ENCODE data around the gene SSC4D.
A peak's percentile ranks its signal among the peaks of the same experiment; 100 is the strongest.
"Not testable (repeated sequence)": the region's sequence is repeated elsewhere in the genome, so short reads cannot be mapped to it uniquely, and the experiment has no call there.

Gene SSC4D

DNA sequence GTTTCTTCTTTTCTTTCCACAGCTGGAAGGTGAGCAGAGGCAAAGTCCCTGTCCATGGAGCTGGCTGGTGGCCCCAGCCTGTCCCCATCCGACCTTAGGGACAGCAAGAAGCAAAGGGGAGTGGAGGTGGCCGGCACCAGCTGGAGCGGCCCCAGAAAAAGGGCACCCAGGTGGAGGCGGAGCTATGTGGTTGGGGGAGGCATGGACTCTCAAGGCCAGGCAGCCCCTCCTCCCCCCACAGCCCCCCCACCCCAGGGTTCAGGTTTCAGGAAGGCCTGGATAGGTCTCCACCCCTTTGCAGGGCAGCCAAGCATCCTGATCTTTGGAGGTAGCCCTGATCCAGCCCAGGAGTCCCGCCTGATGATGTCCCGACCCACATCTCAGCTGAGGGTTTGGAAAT is at the start of gene SSC4D:
Gene SSC4D, minus strand, starts transcription at position 161 of the 400 bp plus-strand sequence. CDS start 5,258 bp downstream, outside the sequence.
- peak; percentile 21 for DNase-seq (ENCODE audit: low read depth)

DNA sequence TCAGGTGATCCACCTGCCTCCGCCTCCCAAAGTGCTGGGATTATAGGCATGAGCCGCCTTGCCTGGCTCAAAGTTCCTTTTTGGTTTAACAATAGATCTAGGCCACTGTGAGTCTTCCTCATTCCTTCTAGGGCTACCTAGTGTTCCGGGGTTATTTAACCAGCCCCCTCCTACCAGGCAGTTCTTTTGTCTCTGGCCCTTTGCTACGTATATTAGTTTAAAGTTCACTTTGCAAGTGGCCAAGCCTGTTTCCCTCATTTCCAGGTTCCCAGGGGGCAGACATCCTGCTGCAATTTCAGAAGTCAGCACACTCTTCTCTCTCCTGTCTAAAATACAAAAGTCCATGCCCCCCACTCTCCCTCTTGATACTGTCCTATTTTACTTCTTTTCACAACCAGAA is 49.0 kb upstream of the SSC4D start:
- not testable (repeated sequence) for DNase-seq (ENCODE audit: low read depth)

DNA sequence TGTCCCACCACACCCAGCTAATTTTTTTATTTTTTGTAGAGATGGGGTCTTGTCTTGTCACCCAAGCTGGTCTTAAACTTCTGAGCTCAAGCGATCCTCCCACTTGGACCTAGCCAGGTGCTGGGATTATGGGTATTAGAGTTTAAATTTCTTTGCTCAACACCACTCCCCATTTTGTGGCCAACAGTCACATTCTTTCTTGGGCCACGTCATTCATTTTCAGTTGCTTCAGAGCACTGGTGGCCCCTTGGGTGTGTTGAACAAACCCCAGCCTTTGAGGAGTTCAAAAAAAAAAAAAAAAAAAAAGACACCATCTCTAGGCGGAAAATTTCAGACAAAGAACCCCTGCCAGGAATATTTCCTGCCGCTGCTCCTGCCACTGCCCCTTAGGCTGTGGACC is 47.5 kb upstream of the SSC4D start:
- not testable (repeated sequence) for DNase-seq (ENCODE audit: low read depth)

DNA sequence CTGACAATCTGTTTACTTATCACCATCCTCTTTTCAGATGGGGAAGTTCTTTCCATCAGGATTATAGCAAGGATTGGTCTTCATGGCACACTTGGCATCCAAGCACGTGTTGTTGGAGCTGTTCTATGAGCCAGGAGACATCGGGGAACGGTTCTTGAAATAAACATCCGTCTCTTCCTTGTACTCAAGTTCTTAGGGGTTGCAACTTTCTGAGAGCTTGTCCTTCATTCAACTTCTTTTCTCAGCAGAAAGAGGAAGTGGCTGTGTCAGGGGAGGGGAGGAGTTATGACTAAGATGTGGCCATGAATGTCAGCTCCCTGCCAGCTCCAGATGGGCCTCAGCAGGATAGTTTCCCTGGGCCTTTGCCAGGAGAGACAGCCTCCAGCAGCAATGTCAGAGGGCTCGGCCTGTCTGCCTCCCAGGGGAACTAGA is 36.1 kb upstream of the SSC4D start:
- peak; percentile 73 for DNase-seq (ENCODE audit: low read depth)

DNA sequence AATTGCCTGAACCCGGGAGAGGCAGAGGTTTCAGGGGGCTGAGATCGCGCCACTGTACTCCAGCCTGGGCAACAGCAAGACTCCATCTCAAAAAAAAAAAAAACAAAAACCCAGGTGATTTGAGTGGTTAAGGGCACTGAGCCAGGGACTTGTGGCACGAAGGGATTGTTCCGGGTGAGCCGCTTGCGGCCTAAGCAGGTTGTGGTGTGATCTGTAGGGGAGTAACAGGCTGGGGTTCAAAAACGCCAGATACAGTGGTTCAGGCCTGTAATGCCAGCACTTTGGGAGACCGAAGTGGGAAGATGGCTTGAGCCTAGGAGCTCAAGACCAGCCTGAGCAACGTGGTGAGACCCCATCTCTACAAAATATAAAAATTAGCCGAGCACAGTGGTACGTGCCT is 34.3 kb upstream of the SSC4D start:
- not testable (repeated sequence) for DNase-seq (ENCODE audit: low read depth)

DNA sequence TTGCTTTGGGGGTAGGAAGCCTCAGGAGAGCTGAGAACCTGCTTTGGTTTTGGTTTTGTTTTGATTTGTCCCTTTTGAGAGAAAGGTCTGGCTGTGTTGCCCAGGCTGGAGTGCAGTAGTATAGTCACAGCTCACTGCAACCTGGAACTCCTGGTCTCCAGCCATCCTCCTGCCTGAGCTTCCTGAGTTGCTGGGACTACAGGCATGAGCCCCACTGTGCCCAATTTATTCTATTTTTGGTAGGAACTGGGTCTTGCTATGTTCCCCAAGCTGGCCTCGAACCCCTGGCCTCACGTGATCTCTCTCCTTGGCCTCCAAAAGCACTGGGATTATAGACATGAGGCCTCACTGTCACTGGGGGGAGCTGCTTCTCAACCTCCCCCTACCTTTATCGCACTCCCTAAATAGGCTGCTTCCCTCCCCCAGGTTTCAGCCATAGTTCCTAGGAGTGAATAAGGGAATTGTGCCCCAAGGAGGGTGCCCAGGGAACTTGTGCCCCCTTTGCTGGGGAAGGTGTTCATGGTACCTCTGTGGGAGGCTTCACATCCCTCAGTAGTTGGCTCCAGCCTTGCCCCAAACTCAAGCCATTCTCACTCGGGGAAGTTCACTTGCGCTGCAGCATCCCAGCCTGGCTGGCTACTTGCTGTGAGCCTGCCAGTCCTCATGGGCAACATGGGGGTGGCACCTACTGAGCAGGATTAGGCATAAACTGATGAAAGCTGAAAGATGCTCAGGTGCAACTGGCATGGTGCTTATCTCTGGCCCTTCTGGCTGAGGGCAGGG is 33.4 kb upstream of the SSC4D start:
- not testable (repeated sequence) for DNase-seq (ENCODE audit: low read depth)

DNA sequence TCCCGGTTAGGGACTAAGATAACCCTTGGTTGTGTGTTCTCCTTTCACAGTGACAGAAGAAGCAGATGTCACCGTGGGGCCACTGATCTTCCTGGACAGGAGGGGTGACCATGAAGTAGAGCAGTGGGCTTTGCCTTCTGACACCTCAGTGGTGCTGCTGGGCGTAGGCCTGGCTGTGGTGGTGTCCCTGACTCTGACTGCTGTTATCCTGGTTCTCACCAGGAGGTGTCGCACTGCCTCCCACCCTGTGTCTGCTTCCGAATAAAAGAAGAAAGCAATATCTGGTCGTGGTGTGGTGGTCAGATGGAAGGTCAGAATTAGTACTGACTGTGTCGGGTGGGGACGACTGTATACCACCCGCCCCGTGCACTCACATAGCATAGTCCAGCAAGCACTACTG is 32.3 kb upstream of the SSC4D start:
- DNase-seq (ENCODE audit: low read depth), result not testable (repeated sequence)

DNA sequence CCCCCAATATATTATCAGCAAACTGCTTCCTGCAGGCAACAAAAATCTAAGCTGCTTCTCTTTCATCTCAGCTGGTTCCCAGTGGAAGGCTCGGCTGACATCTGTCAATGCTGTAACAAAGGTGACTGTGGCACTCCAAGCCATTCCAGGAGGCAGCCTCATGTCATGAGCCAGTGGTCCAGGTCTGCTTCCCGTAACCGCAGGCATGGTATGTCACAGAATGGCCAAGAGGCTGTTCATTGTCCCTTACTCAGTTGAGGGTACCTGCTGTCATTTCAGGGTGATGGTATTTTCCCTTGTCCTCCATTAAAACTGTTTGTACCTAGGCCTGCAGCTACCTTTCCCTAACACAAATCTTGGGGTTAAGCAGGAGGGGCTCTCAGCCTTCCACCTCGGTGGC is 30.9 kb upstream of the SSC4D start:
- DNase-seq (ENCODE audit: low read depth), result not testable (repeated sequence)

DNA sequence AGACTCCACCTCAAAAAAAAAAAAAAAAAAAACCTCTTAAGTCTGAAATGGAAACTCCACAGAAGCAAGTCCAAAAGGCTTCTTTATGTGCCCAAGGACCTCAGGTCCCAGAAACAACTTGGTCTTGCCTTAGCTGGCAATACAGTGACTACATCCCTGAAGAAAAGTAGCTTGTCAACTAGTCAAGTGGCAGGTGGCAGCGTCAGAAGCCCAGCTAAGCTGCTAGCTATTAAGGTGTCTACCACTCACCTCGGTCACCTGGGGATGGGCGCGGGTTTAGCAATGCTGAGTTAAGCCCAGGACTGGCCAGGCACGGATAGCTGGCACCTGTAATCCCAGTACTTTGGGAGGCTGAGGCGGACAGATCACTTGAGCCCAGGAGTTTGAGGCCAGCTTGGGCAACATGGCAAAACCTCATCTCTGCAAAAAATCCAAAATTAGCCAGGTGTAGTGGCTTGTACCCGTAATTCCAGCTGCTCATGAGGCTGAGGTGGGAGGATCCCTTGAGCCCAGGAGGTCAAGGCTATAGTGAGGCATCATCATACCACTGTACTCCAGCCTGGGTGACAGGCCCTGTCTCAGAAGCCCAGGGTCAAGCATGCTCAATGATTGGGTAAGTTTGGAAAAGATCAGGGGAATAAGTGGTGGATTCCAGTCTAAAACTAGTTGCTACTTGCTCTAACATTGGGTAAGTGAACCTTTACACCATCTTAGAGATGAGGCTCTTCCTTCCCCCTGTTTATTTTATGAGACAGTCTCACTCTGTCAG is 29.8 kb upstream of the SSC4D start:
- not testable (repeated sequence) for DNase-seq (ENCODE audit: low read depth)

DNA sequence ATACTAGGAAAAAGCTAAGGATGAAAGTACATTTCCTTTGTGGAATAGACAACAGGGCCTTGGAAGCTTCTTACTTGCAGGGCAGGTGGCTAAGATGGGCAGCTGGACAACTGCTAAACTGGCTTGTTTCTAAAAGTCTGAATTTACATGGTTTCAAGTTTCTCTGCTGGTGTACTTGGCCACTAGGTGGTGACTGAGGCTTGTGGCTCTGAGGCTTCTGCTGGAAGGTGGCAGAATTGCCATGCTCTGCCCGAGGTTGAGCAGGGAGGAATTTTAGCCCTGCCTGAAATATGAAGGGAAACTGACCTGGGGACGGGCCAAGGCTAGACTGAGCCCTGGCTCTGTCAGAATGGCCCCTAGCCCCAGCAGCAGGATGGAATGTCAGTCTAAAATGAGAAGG is 28.4 kb upstream of the SSC4D start:
- DNase-seq (ENCODE audit: low read depth), result peak; percentile 78

DNA sequence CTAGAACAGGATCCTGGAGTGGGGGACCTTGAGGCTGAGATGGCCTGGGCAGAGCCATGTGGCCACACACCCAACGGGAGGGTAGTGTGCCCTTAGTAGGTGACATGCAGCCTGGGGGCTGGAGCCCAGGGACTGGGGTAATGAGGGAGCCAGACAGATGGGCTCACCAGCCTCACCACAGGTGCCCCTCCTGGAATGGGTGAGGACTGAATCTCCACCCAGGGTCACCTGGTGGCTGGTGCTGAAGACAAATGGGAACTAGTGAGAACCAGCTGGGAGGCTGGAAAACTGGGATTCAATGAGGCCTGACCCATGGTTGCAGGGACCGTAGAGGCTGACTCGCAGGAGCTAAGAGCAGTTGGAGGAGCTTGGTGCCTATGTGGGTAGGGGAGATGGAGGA is 21.3 kb upstream of the SSC4D start:
- no peak for DNase-seq (ENCODE audit: low read depth)

DNA sequence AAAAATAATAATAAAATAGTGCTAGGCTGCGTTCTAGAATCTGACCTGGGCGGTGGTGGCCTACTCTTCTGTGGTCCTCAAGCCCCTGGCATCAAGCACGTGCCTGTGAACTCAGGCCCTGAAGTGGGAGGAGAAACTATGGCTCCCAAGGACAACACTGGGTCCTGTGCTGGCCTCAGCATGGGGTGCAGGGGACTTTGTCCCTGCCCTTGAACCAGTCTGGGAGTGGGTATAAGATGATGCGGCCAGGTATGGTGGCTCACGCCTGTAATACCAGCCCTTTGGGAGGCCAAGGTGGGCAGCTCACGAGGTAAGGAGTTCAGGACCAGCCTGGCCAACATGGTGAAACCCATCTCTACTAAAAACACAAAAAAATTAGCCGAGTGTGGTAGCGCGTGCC is 20.7 kb upstream of the SSC4D start:
- DNase-seq (ENCODE audit: low read depth), result no peak

DNA sequence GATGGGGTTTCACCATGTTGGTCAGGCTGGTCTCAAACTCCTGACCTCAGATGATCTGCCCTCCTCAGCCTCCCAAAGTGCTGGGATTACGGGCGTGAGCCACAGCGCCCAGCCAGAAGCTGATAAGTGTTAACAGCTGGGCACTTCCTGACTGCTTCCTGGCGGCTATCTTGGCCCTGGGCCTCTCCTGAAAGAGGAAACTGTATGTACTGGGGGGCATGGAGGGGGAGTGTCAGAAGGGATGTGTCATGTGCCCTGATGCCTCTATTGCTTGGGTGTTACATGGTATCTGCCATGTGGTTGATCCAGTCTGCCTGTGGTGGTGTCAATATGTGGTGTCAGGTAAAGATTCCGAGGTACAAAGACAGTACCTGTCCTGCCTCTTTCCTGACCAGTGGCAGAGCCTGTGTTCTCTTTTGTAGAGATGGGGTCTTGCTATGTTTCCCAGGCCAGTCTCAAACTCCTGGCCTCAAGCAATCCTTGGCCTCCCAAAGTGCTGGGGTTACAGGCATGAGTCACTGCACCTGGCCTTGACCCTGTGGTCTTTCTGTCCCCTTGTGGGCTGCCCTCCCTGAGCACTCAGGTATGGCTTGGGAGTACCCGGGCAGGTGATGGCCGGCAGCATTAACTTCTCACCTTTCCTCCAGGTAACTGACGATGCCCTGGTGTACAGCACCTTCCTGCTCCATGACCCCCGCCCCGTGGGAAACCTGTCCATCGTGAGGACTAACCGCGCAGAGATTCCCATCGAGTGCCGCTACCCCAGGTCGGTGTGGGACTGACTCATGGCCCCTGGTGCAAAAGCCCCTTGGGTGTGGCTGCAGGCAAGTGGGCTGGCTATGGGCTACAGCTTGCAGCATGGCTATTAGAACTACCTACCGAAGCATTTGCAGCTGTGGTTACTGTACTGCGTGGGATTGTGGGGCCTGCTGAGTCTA is 19.6 kb upstream of the SSC4D start:
- peak; percentile 27 for DNase-seq (ENCODE audit: low read depth)

DNA sequence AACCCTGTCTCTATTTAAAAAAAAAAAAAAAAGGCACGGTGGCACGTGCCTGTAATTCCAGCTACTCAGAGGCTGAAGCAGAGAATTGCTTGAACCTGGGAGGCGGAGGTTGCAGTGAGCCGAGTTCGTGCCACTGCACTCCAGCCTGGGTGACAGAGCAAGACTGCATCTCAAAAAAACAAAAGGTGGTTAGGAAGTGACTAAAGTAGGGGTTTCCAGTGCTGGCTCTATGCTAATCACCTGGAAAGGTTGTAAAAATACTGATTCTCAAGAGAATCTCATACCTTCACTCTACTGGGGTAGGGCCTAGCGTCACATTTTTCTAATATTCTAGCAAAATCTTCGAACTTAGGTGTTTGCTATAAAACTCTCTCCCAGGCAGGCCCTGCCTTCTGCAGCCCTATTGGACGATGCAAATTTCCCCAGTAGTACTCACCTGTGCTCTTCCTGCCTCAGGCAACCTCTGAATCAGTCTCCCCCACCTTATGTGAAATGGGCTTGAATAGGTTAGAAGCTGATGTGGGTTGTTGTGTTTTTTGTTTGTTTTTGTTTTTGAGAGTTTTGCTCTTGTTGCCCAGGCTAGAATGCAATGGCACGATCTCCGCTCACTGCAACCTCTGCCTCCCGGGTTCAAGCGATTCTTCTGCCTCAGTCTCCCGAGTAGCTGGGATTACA is 18.8 kb upstream of the SSC4D start:
- no peak for DNase-seq (ENCODE audit: low read depth)

DNA sequence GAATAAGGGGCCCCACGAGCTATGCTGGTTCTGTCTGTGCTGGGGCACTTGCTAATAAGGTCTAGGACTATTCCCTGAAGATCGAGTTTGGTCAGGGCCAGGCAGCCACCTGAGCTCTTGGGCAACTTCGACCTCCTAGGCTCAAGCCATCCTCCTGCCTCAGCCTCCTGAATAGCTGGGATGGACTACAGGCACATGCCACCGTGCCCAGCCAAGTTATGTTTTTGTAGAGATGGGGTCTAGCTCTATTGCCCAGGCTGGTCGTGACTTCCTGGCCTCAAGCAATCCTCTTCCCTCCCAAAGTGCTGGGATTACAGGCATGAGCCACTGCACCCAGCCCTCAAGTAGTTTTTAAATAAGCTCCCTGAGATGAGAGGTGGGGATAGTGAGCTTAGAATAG is 18.1 kb upstream of the SSC4D start:
- DNase-seq (ENCODE audit: low read depth), result no peak

DNA sequence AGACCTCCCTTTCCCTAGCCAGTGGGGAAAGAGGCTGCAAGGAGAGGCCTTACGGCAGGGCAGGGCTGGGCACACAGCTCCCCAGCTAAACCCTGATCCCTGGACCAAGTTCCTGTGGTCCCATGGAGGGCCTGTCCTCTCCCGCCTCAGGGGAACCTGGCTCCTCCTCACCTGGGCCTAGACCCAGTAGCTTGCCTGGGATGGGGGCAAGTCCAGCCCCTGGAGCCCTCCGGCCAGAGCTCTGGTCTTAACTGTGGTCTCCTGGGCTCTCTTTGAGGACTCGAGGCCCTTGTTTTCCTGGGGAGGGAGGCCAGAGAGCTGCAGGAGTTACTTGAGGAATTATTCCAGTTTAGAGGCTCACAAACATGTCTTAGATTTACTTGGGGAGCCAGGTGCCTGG is 16.7 kb upstream of the SSC4D start:
- no peak for DNase-seq (ENCODE audit: low read depth)

DNA sequence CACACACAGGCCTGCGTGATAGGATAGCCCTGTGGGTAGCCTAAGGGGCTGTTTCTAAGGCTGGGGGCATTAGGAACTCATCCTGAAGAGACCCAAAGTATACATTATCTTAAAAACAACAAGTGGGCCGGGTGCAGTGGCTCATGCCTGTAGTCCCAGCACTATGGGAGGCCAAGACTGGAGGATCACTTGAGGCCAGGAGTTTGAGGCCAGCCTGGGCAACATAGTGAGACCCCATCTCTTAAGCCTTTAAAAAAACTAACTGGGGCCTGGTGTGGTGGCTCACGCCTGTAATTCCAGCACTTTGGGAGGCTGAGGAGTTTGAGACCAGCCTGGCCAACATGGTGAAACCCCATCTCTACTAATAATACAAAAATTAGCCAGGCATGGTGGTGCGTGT is 16.1 kb upstream of the SSC4D start:
- not testable (repeated sequence) for DNase-seq (ENCODE audit: low read depth)

DNA sequence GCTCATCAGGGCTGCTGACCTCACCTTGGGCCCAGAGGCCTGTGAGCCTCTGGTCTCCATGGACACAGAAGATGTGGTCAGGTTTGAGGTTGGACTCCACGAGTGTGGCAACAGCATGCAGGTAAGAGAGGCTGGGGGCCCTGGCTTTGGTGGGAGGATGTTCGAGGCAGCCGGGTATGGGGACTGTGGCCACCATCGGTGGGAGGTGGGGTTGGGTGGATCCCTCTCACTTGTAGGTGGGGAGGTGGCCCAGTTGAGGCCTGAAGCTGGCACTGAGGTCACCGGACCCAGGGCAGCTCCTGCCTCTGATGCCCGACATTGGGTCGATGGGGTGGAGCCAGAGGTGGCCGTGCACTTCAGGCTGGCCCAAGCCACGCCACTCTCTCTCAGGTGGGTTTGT is 15.7 kb upstream of the SSC4D start:
- no peak for DNase-seq (ENCODE audit: low read depth)

DNA sequence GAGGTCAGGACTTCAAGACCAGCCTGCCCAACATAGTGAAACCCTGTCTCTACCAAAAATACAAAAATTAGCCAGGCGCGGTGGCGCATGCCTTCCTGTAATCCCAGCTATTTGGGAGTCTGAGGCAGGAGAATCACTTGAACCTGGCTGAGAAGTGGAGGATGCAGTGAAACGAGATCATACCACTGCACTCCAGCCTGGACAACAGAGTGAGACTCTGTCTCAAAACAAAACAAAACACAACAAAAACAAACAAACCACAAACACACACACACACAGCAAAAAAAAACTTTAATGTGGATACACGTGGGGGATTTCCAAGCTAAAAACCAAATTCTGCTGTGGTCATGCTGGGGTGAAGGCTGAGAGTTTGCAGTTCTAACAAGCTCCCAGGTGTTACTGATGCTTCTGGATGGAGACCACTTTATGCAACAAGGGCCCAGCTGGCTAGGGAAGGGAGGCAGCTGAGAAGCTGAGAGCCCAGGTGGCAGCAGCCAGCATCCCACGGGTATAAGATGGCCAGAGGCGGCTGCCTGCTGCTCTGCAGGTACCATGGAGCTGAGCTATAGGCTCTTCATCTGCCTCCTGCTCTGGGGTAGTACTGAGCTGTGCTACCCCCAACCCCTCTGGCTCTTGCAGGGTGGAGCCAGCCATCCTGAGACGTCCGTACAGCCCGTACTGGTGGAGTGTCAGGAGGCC is 15.1 kb upstream of the SSC4D start, which contains the start of gene ZP3:
Gene ZP3, plus strand, starts transcription at position 538 of the 699 bp plus-strand sequence. Its CDS starts 15 bp downstream, at position 553.
- DNase-seq (ENCODE audit: low read depth), result no peak

DNA sequence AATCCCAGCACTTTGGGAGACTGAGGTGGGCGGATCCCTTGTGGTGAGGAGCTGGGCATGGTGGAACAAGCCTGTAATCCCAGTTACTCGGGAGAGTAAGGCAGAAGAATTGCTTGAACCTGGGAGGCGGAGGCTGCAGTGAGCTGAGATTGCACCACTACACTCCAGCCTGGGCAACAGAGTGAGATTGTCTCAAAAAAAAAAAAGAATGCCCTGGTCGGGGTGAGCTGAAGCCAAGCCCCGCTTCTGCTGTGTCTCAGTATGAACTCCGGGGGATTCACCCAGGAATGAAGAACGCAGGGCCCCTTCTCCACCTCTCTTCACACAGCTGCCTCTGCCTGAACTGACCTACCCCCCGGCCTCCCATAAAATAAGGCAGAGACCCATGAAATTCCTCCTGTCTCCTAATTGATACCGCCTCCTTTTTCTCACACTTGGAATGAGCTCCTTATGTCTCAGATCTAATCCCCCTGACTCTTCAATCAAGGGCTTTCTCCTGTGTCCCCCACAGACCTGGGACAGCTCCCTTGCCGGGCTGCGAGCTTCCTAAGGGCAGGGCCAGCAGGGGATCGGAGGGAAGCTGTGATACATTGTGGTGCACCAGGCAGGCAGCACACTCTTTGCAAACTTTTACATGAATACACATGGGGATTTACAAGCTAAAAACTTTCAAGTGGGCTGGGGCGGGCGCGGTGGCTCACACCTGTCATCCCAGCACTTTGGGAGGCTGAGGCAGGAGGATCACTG is 14.3 kb upstream of the SSC4D start:
- peak; percentile 10 for DNase-seq (ENCODE audit: low read depth)

All from amniotic epithelial cell (primary cell).